Thoracic aorta (tissue), 2 donors: Measurements from ENCODE around the gene RNF181. TPM values are rescaled to one million over a fixed set of nuclear protein-coding genes. Genes with fewer than 3 reads are reported as not detected.
A peak's percentile ranks its signal among the peaks of the same experiment; 100 is the strongest.
"Not testable (repeated sequence)": the region's sequence is repeated elsewhere in the genome, so short reads cannot be mapped to it uniquely, and the experiment has no call there.

Experiments used
- ATAC-seq: fragments of 150-250 bp; one replicate; pipeline ENCODE4 v1.8.0; 2017; ENCODE audit warnings: low read depth; ENCODE audit not compliant: insufficient number of reproducible peaks, low FRiP score
- DNase-seq: peaks from one replicate; pipeline ENCODE4 v3.0.0-alpha.2; 2020; ENCODE audit warnings: low spot score
- H3K27ac ChIP-seq, 2 donors: fragments of 200-600 bp; sonication (generic); 1 replicate in 1 of 2; 2 replicates in 1 of 2; pipeline ENCODE4 v1.5.1; 2016; ENCODE audit warnings: mild to moderate bottlenecking in 2 of 2, moderate library complexity in 2 of 2
- H3K27me3 ChIP-seq: fragments of 200-600 bp; sonication (generic); replicated peaks from 2 replicates; pipeline ENCODE4 v1.6.0; 2016; ENCODE audit warnings: mild to moderate bottlenecking; ENCODE audit not compliant: insufficient read depth
- H3K36me3 ChIP-seq: fragments of 200-600 bp; sonication (generic); one replicate; pipeline ENCODE4 v1.5.1; 2016
- H3K4me1 ChIP-seq, 2 donors: fragments of 200-600 bp; sonication (generic); 1 replicate in 1 of 2; 2 replicates in 1 of 2; pipeline versions ENCODE4 v1.5.1 to v1.6.0; 2016; ENCODE audit warnings: low read depth in 2 of 2, mild to moderate bottlenecking in 1 of 2; ENCODE audit not compliant: control insufficient read depth in 1 of 2
- H3K4me3 ChIP-seq: fragments of 200-600 bp; sonication (generic); 2 replicates; pipeline ENCODE4 v1.5.1; 2016; ENCODE audit warnings: mild to moderate bottlenecking
- H3K9me3 ChIP-seq: fragments of 200-600 bp; sonication (generic); 2 replicates; pipeline ENCODE4 v1.5.1; 2016
- total RNA-seq, 2 donors: library from RNA; depleted of rRNA; stranded (reverse); fragments of >200 nt; gene quantifications; one replicate each; pipeline versions ENCODE4 v1.1.0 to v1.2.3, GENCODE V29; 2016
- TF ChIP-seq, protein P1 (sequence below): fragments of 200-600 bp; sonication (generic); IDR thresholded peaks from one replicate; pipeline ENCODE4 v1.5.1; 2019; ENCODE audit warnings: antibody characterized with exemption

RNF181 gene
- total RNA-seq, 2 donors from 2014 or later = 107 to 124 TPM

DNA sequence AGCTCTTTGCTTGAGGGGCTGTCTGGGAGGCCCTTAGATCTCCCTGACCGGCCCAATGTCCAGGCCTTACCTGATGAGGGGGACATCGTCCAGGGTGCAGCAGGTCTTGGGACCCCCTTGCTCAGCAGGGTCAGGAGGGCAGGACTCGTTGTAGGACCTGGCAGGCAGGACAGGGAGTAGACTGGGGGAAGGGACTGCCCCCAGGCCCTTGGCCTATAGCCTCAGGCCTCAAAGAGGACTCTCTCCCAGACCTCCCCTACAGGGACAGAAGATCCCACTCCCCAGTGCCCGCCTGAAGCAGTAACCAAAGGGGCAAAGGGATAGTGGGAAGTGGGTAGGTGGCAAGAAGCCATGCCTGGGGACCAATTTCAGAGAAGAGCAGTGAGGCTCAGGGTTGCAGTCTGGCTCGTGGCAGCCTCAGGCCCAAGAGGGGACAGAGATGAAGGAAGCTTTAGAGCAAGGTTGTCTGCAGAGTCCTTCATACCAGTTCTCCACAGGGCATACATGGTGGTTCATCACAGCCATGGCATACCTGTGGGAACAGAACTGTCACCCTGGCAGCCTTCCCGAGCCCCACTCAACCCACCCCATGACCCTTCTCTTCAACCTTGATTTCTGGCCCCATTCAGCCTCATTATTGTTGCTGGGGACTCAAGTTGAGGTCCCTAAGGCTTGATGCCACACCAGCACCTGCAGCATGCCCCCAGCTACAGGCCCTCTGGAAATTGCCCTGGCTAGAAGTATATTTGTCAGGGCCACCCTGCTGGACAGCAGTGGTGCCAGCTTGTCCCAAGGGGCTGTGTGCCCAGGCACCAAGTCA lies 5.6 kb downstream of the RNF181 start:
- Histone ChIP-seq H3K27ac (peak overlapping the region; percentile 67 to 85), H3K4me1 (peaks cover 35 to 54% of the 10 kb centered on the region in 2 donors)

DNA sequence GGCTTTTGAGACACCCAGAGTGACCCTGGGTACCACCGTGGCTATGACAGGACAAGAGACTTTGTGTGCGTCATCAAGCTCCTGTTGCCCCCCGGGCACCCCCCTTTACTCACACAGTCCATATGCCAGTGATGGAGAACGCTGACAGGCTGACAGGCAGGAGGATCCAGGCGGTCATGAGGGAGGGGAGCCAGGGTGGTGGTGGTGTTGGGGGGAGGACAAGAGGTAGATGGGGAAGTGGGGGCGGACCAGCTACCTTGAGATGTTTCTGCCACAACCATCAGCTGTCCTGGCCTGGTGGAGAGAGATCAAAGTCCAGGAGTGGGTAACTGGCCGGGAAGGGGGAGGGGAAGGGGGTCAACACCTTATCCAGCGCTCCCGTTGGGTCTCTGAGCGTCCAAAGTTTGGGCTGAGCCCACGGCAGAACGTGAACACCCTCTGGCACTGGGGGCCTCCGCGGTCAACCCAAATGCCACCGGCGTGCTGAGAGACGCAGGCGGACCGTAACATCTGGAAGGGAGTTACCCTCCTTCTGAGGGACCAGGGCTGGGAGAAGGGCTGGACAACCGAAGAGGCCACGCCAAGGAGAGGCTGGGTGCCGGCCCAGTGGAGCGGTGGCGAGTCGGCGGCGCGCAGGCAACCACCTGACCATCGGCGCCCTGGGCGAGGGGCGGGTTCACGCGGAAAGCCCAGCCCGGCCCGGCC lies 6.4 kb downstream of the RNF181 start:
- Histone ChIP-seq H3K9me3 (no peaks in the 10 kb centered on the region), H3K36me3 (peaks cover 14% of the 10 kb centered on the region), H3K27ac (peak overlapping the region; percentile 67 to 85), H3K27me3 (no peaks in the 10 kb centered on the region), H3K4me3 (peak overlapping the region; percentile 80), H3K4me1 (peaks cover 34 to 54% of the 10 kb centered on the region in 2 donors)
- ATAC-seq = peak; percentile 29
- DNase-seq = no peak
- TF ChIP-seq, protein P1, sequence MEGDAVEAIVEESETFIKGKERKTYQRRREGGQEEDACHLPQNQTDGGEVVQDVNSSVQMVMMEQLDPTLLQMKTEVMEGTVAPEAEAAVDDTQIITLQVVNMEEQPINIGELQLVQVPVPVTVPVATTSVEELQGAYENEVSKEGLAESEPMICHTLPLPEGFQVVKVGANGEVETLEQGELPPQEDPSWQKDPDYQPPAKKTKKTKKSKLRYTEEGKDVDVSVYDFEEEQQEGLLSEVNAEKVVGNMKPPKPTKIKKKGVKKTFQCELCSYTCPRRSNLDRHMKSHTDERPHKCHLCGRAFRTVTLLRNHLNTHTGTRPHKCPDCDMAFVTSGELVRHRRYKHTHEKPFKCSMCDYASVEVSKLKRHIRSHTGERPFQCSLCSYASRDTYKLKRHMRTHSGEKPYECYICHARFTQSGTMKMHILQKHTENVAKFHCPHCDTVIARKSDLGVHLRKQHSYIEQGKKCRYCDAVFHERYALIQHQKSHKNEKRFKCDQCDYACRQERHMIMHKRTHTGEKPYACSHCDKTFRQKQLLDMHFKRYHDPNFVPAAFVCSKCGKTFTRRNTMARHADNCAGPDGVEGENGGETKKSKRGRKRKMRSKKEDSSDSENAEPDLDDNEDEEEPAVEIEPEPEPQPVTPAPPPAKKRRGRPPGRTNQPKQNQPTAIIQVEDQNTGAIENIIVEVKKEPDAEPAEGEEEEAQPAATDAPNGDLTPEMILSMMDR = no peak

More for the DNA sequence above, 5.6 kb downstream of the RNF181 start:
- TF ChIP-seq, protein P1 = no peak
- H3K27me3 ChIP-seq = no peaks in the 10 kb centered on the region
- DNase-seq (no peak), ATAC-seq (no peak)
- peak overlapping the region; percentile 80 for H3K4me3 ChIP-seq
- H3K9me3 ChIP-seq = no peaks in the 10 kb centered on the region
- H3K36me3 ChIP-seq = peaks cover 15% of the 10 kb centered on the region

DNA sequence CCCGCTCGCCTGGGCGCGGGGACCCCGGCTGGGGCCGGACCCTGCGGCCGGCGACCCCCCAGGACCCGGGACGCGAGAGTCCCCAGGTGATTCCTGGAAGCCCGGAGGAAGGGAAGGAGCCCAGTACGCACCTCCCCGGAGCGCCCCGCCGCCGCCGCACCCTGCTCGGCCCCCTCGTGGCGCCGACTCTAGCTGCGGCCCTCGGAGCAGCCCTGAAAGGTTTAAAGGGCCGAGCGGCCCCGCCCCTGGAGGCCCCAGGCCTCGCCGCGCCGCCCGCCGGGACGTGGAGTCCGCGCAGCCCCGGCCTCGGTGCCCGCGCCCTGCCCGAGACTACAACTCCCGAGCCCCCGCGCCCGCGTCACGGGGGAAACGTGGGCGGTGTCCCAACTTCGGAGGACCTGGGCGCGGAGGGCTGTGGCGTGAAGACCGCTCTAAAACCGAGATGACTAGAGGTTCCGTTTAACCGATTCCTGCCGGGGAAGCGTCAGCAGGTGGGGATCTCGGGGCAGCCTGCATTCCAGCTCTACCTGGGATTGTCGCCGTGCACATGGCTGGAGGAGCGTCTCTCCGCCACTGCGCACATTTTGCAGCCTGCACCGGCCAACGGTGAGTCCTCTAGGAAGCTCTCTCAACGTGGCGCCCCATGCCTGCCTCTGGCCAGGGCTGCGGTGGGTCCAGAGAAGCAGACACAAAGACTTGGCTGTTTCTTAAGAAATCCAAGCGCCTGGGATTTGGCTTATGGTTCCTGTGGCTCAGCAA lies 7.1 kb downstream of the RNF181 start, which contains the start of gene TMEM150A:
Gene TMEM150A (minus strand): TSS at position 223 of the 759 bp plus-strand sequence. CDS start 750 bp downstream, outside the sequence.
- Histone ChIP-seq H3K27me3 (no peaks in the 10 kb centered on the region), H3K9me3 (no peaks in the 10 kb centered on the region), H3K4me1 (peaks cover 34 to 54% of the 10 kb centered on the region in 2 donors), H3K36me3 (peaks cover 15% of the 10 kb centered on the region), H3K27ac (peak within 1 kb of the TSS; percentile 81 to 85), H3K4me3 (peak within 1 kb of the TSS; percentile 80)
- DNase-seq (peak; percentile 83), ATAC-seq (peak; percentile 91)
- TF ChIP-seq, protein P1 = peak; percentile 57

DNA sequence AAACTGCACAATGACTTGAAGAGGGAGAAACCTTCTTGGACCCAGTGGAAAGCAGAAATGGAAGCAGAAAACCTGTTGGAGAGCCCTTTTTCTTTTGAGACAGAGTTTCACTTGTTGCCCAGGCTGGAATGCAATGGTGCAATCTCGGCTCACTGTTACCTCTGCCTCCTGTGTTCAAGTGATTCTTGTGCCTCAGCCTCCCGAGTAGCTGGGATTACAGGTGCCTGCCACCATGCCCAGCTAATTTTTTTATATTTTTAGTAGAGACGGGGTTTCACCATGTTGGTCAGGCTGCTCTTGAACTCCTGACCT lies 8.5 kb downstream of the RNF181 start:
- H3K4me1 ChIP-seq = peaks cover 34 to 66% of the 10 kb centered on the region in 2 donors

DNA sequence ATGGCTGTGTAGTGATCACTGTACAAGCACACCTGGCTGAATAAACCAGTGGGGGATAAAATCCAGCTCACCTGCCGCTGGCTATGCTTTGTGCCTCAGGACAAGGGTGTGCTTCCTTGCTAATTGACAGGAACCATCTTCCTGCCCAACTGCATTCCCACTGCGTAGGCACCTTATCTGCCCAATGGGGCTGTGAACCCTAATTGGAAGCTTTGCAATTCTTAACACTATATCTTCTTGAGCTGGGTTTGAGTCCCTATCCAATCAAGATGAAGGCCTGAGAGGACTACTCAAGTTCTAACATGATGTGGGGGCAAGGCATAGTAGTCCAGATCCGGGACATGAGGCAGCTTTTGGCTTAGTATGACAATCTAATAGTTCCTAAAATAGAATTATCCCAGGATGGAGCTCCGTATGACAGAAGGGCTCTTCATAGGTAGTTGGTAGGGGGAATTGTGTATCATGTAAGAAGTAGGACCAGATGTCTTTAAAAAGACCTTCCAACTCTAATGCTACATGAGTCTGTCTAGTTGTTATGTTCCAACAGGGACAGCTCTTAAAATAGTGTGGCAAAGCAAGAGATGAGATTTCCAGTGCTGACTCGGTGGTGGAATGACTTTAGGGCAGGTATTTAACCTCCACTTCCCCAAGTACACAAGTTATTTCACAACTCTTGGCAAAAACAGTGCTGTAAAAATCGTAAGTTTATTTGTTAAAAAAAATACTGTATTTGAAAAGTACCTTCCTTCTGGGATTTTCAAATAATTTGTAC lies 9.2 kb downstream of the RNF181 start:
- Histone ChIP-seq H3K4me3 (peak overlapping the region; percentile 20), H3K9me3 (no peaks in the 10 kb centered on the region), H3K27me3 (no peaks in the 10 kb centered on the region), H3K36me3 (peaks cover 4% of the 10 kb centered on the region), H3K27ac (peak overlapping the region; percentile 60 to 85), H3K4me1 (peaks cover 34 to 69% of the 10 kb centered on the region in 2 donors)
- no peak for DNase-seq
- no peak for ATAC-seq
- TF ChIP-seq, protein P1 = no peak

More for the DNA sequence above, 8.5 kb downstream of the RNF181 start:
- H3K36me3 ChIP-seq, DNase-seq, H3K9me3 ChIP-seq, ATAC-seq, H3K27me3 ChIP-seq: not testable (repeated sequence)
- H3K27ac ChIP-seq = peak overlapping the region; percentile 60 to 85
- peak overlapping the region; percentile 80 for H3K4me3 ChIP-seq
